ENCODE measurements around the gene ZIC3.

- TF ChIP-seq POLR2AphosphoS5 (IDR thresholded peaks at IDR 0.05; ENCODE audit: low read depth, low read length), result no peak
- TF ChIP-seq TAF1 (IDR thresholded peaks at IDR 0.05; ENCODE audit: borderline replicate concordance, low read depth, low read length), result no peak
These were observed 34.8 kb downstream of the ZIC3 start for GRCh38 chrX:137600769-137601168.
